Osteoblast (primary cell): Measurements from ENCODE around the gene BNIP3. TPM values are rescaled to one million over a fixed set of nuclear protein-coding genes. Genes with fewer than 3 reads are reported as not detected.

Source experiments
- DNase-seq: peaks from one replicate; pipeline ENCODE4 v3.0.0; 2011; ENCODE audit warnings: low spot score, mixed read lengths; ENCODE audit not compliant: insufficient read length; ENCODE audit errors: missing footprints
- H2AFZ ChIP-seq: 2 replicates; pipeline ENCODE4 v1.6.0; 2011; ENCODE audit warnings: mild to moderate bottlenecking, low read length
- H3K27ac ChIP-seq: 2 replicates; pipeline ENCODE4 v1.5.1; 2011; ENCODE audit warnings: mild to moderate bottlenecking, low read depth, low read length, moderate library complexity
- H3K27me3 ChIP-seq: 2 replicates; pipeline ENCODE4 v1.6.0; 2012; ENCODE audit warnings: mild to moderate bottlenecking, control low read depth, inconsistent platforms, low read length, moderate library complexity; ENCODE audit not compliant: insufficient read depth
- H3K36me3 ChIP-seq: 2 replicates; pipeline ENCODE4 v1.5.1; 2011; ENCODE audit warnings: mild to moderate bottlenecking, low read length, control low read depth, moderate library complexity; ENCODE audit not compliant: insufficient read depth
- H3K4me1 ChIP-seq: 2 replicates; pipeline ENCODE4 v1.5.1; 2011; ENCODE audit warnings: mild to moderate bottlenecking, low read length, control low read depth, moderate library complexity; ENCODE audit not compliant: insufficient read depth
- H3K4me2 ChIP-seq: 2 replicates; pipeline ENCODE4 v1.6.0; 2011; ENCODE audit warnings: mild to moderate bottlenecking, low read length; ENCODE audit not compliant: insufficient read depth
- H3K4me3 ChIP-seq: fragments of 200-600 bp; sonication (generic); 3 replicates; pipeline ENCODE4 v1.5.1; 2012; ENCODE audit warnings: mild to moderate bottlenecking, low read length, inconsistent platforms; ENCODE audit not compliant: insufficient read depth
- H3K79me2 ChIP-seq: 2 replicates; pipeline ENCODE4 v1.6.0; 2012; ENCODE audit warnings: mild to moderate bottlenecking, low read length, control low read depth, inconsistent platforms; ENCODE audit not compliant: insufficient read depth
- H3K9me3 ChIP-seq: 2 replicates; pipeline ENCODE4 v1.5.1; 2011; ENCODE audit warnings: low read depth, low read length, control low read depth
- H4K20me1 ChIP-seq: 2 replicates; pipeline ENCODE4 v1.6.0; 2012; ENCODE audit warnings: mild to moderate bottlenecking, low read length, control low read depth; ENCODE audit not compliant: insufficient read depth
- CTCF ChIP-seq: IDR thresholded peaks from 2 replicates; pipeline ENCODE4 v1.5.1; 2011; ENCODE audit warnings: mild to moderate bottlenecking, low read depth, low read length, moderate library complexity; ENCODE audit errors: extremely low read depth
- total RNA-seq: library from RNA; depleted of rRNA; stranded (reverse); fragments of >200 nt; gene quantifications from 2 replicates; pipeline ENCODE4 v1.2.3, GENCODE V29; 2012

Gene BNIP3
- total RNA-seq, 1 donor: 112 TPM

GRCh38 chr10:131998845-131999681, 17.3 kb upstream of the BNIP3 start:
- no peak for DNase-seq
- H3K27me3 ChIP-seq: no peaks in the 10 kb centered on the region
- no peaks in the 10 kb centered on the region for H4K20me1 ChIP-seq
- TF ChIP-seq CTCF: no peak
- H3K4me2 ChIP-seq: no peak overlapping the region
- no peak overlapping the region for H3K4me3 ChIP-seq
- H3K27ac ChIP-seq: no peak overlapping the region
- no peak overlapping the region for H2AFZ ChIP-seq
- no peaks in the 10 kb centered on the region for H3K36me3 ChIP-seq
- H3K4me1 ChIP-seq: no peaks in the 10 kb centered on the region
- no peaks in the 10 kb centered on the region for H3K79me2 ChIP-seq
- no peaks in the 10 kb centered on the region for H3K9me3 ChIP-seq

- H2AFZ ChIP-seq: peak overlapping the region; percentile 88
- H4K20me1 ChIP-seq: no peaks in the 10 kb centered on the region
- H3K4me1 ChIP-seq: no peaks in the 10 kb centered on the region
- peak overlapping the region; percentile 49 for H3K4me3 ChIP-seq
- DNase-seq: no peak
- H3K79me2 ChIP-seq: no peaks in the 10 kb centered on the region
- no peak for TF ChIP-seq CTCF
- H3K27me3 ChIP-seq: no peaks in the 10 kb centered on the region
- H3K36me3 ChIP-seq: no peaks in the 10 kb centered on the region
- H3K9me3 ChIP-seq: no peaks in the 10 kb centered on the region
- H3K4me2 ChIP-seq: peak overlapping the region; percentile 58
- H3K27ac ChIP-seq: no peak overlapping the region
These were observed 16.5 kb upstream of the BNIP3 start for GRCh38 chr10:131998050-131998844.

- no peaks in the 10 kb centered on the region for H4K20me1 ChIP-seq
- H3K79me2 ChIP-seq: no peaks in the 10 kb centered on the region
- no peak overlapping the region for H3K27ac ChIP-seq
- no peaks in the 10 kb centered on the region for H3K9me3 ChIP-seq
- peak overlapping the region; percentile 58 for H3K4me2 ChIP-seq
- H3K36me3 ChIP-seq: no peaks in the 10 kb centered on the region
- DNase-seq: peak; percentile 86
- H3K4me1 ChIP-seq: no peaks in the 10 kb centered on the region
- H2AFZ ChIP-seq: peak overlapping the region; percentile 88
- no peaks in the 10 kb centered on the region for H3K27me3 ChIP-seq
- peak overlapping the region; percentile 49 for H3K4me3 ChIP-seq
- no peak for TF ChIP-seq CTCF
These were observed 15.8 kb upstream of the BNIP3 start for GRCh38 chr10:131997366-131998049.
